Activated naive CD4-positive, alpha-beta T cell treated with anti-CD3 and anti-CD28 coated beads, Interleukin-2, amount 10 ng/mL, durations not matched to agents 7 days and 5 days (primary cell): ENCODE data around the gene LCE1E.

Experiments
- CTCF ChIA-PET: fragments of 350-600 bp; sonication (Branson Sonifier 250); formaldehyde crosslinking; loops from one replicate; lab custom pipeline; 2021; ENCODE audit warnings: antibody characterized with exemption; lab: Charles Lee
- DNase-seq: peaks from one replicate; pipeline ENCODE4 v3.0.0-alpha.2; 2020
- H3K27ac Mint-ChIP-seq: one replicate; pipeline ENCODE4 v1.8.0; 2021; ENCODE audit warnings: mild to moderate bottlenecking, moderate library complexity, mixed read lengths
- H3K27me3 Mint-ChIP-seq: one replicate; pipeline ENCODE4 v1.8.0; 2021; ENCODE audit warnings: mild to moderate bottlenecking, mixed read lengths
- H3K36me3 Mint-ChIP-seq: one replicate; pipeline ENCODE4 v1.8.0; 2021; ENCODE audit warnings: mixed read lengths
- H3K4me1 Mint-ChIP-seq: one replicate; pipeline ENCODE4 v1.8.0; 2021; ENCODE audit warnings: mixed read lengths
- H3K4me3 Mint-ChIP-seq: one replicate; pipeline ENCODE4 v1.8.0; 2021; ENCODE audit warnings: mild to moderate bottlenecking, moderate library complexity, mixed read lengths
- H3K9me3 Mint-ChIP-seq: one replicate; pipeline ENCODE4 v1.8.0; 2021; ENCODE audit warnings: mixed read lengths

LCE1E gene

GRCh38 chr1:152817309-152817708 is 31.3 kb downstream of the LCE1E start:
- no peak overlapping the region for H3K4me3 Mint-ChIP-seq
- H3K36me3 Mint-ChIP-seq = no peaks in the 10 kb centered on the region
- no peaks in the 10 kb centered on the region for H3K4me1 Mint-ChIP-seq
- no peak for DNase-seq
- no peak overlapping the region for H3K27ac Mint-ChIP-seq
- peaks cover 3% of the 10 kb centered on the region for H3K27me3 Mint-ChIP-seq
- H3K9me3 Mint-ChIP-seq = no peaks in the 10 kb centered on the region
- CTCF ChIA-PET = no interaction called here

- Mint-ChIP-seq H3K4me3 (no peak overlapping the region), H3K27me3 (peaks cover 11% of the 10 kb centered on the region), H3K27ac (no peak overlapping the region), H3K4me1 (no peaks in the 10 kb centered on the region), H3K9me3 (no peaks in the 10 kb centered on the region), H3K36me3 (no peaks in the 10 kb centered on the region)
- no peak for DNase-seq
- CTCF ChIA-PET = no interaction called here
These were observed 37.2 kb downstream of the LCE1E start for GRCh38 chr1:152823294-152823693.

GRCh38 chr1:152824964-152825363 is 38.9 kb downstream of the LCE1E start:
- Mint-ChIP-seq H3K36me3 (no peaks in the 10 kb centered on the region), H3K27me3 (peaks cover 11% of the 10 kb centered on the region), H3K4me3 (no peak overlapping the region), H3K9me3 (no peaks in the 10 kb centered on the region), H3K27ac (no peak overlapping the region), H3K4me1 (no peaks in the 10 kb centered on the region)
- DNase-seq = no peak
- CTCF ChIA-PET = no interaction called here

- CTCF ChIA-PET = no interaction called here
- H3K4me1 Mint-ChIP-seq = no peaks in the 10 kb centered on the region
- H3K4me3 Mint-ChIP-seq = no peak within 1 kb of the TSS
- no peaks in the 10 kb centered on the region for H3K36me3 Mint-ChIP-seq
- H3K27ac Mint-ChIP-seq = no peak within 1 kb of the TSS
- peaks cover 11% of the 10 kb centered on the region for H3K27me3 Mint-ChIP-seq
- DNase-seq = no peak
- H3K9me3 Mint-ChIP-seq = no peaks in the 10 kb centered on the region
These were observed 41.1 kb downstream of the LCE1E start, which contains the start of gene LCE1A for GRCh38 chr1:152827173-152827572. Gene LCE1A (plus strand): TSS chr1:152827473. CDS start chr1:152827473, 0 bp downstream.

GRCh38 chr1:152836870-152837269 is 50.8 kb downstream of the LCE1E start:
- Mint-ChIP-seq H3K4me3 (no peak overlapping the region), H3K27me3 (peaks cover 8% of the 10 kb centered on the region), H3K36me3 (no peaks in the 10 kb centered on the region), H3K9me3 (no peaks in the 10 kb centered on the region), H3K27ac (no peak overlapping the region), H3K4me1 (no peaks in the 10 kb centered on the region)
- DNase-seq = no peak
- CTCF ChIA-PET = interaction anchor here (0.7 kb wide), 1 partner anchor 13 kb away, joined by 3 read pairs; no protein-coding TSS in a partner anchor
